Adrenal gland (tissue), 12 donors: ENCODE results near the gene INPPL1. TPM values are rescaled to one million over a fixed set of nuclear protein-coding genes. Genes with fewer than 3 reads are reported as not detected.

Experiments
- DNase-seq, 7 donors: peaks; one replicate each; pipeline ENCODE4 v3.0.0-alpha.2; 2019 to 2020
- H3K27ac ChIP-seq, 5 donors: fragments of 200-600 bp; sonication (generic) in 4 of 5; 1 replicate in 3 of 5; 2 replicates in 2 of 5; pipeline versions ENCODE4 v1.5.1 to v1.8.0; 2016 to 2020; ENCODE audit warnings: mild to moderate bottlenecking in 1 of 5
- H3K27me3 ChIP-seq: fragments of 200-600 bp; 2 replicates; pipeline ENCODE4 v1.8.0; 2021
- H3K36me3 ChIP-seq, 2 donors: fragments of 200-600 bp; replicated peaks in 1 of 2; 1 replicate in 1 of 2; 2 replicates in 1 of 2; pipeline versions ENCODE4 v1.5.1 to v1.8.0; 2018 to 2022
- H3K4me1 ChIP-seq, 2 donors: fragments of 200-600 bp; replicated peaks in 1 of 2; 1 replicate in 1 of 2; 2 replicates in 1 of 2; pipeline versions ENCODE4 v1.5.1 to v1.8.0; 2018 to 2021
- H3K4me3 ChIP-seq, 4 donors: fragments of 200-600 bp; sonication (generic) in 3 of 4; one replicate each; pipeline ENCODE4 v1.5.1; 2016 to 2018
- H3K9me3 ChIP-seq, 3 donors: fragments of 200-600 bp; sonication (generic) in 1 of 3; replicated peaks in 1 of 3; 1 replicate in 2 of 3; 2 replicates in 1 of 3; pipeline versions ENCODE4 v1.5.1 to v1.8.0; 2016 to 2021
- POLR2A ChIP-seq, 2 donors: fragments of 450-650 bp; IDR thresholded peaks; one replicate each; pipeline ENCODE4 v1.6.1; 2017; ENCODE audit warnings: antibody characterized with exemption in 2 of 2, mild to moderate bottlenecking in 2 of 2, moderate library complexity in 1 of 2
- WGBS, 4 donors: extraction: QIAGEN DNeasy Blood & Tissue Kit in 2 of 4; methylation state at CpG; one replicate each; pipeline versions ENCODE4 v1.1.5 to v1.1.7; 2013 to 2017; 5-methylcytosine and 5-hydroxymethylcytosine counted together
- intact Hi-C, 2 donors: fragments of 100-400 bp; cut with DNase I; formaldehyde crosslinking; loops; one replicate each; pipeline versions ENCODE4 v1.14.1 to v1.15.0; 2022 to 2023
- polyA plus RNA-seq, 3 donors: library from polyadenylated mRNA; stranded (reverse); fragments of 200-250 nt in 2 of 3; fragments of 350-450 nt in 1 of 3; fragmentation: Illumina TruSeq in 1 of 3; extraction: RNeasy Lipid Tissue Mini Kit (QIAGEN cat#74804) in 1 of 3; gene quantifications; one replicate each; pipeline ENCODE4 v1.2.3, GENCODE V29; 2013 to 2014
- total RNA-seq, 9 donors: library from RNA; depleted of rRNA in 4 of 9; stranded (reverse); fragments of >200 nt in 4 of 9; fragments of 120-200 nt in 1 of 9; fragmentation: NEBNext Ultra II Directional in 1 of 9; extraction: Animal tissue kit (Norgen Biotek cat#: 25700) in 1 of 9; gene quantifications; one replicate each; pipeline versions ENCODE4 v1.1.0 to v1.2.4, GENCODE V29; 2013 to 2023
- TF ChIP-seq, protein P1 (sequence below), 6 experiments: fragments of 450-650 bp in 4 of 6; fragments of 200-600 bp in 2 of 6; sonication (generic) in 1 of 6; IDR thresholded peaks; 1 replicate in 5 of 6; 2 replicates in 1 of 6; pipeline versions ENCODE4 v1.5.1 to v1.8.0; 2016 to 2021; ENCODE audit warnings: antibody characterized with exemption in 6 of 6, mild to moderate bottlenecking in 2 of 6, moderate library complexity in 1 of 6
- donor health status: healthy with polysubstance abuse.
- donor health status: Bipolar disorder and iron deficiency.
- donor health status: DM: yes; HTN: yes; CAD: no.
- donor health status: DM: no; HTN: no; CAD: no.
- donor health status: DM: no; HTN: no; CAD: no.
- donor health status: DM: yes; HTN: yes; CAD: no.

Gene INPPL1
- total and polyA plus RNA-seq, 12 donors = 45.3 to 395 (median 118) TPM

DNA sequence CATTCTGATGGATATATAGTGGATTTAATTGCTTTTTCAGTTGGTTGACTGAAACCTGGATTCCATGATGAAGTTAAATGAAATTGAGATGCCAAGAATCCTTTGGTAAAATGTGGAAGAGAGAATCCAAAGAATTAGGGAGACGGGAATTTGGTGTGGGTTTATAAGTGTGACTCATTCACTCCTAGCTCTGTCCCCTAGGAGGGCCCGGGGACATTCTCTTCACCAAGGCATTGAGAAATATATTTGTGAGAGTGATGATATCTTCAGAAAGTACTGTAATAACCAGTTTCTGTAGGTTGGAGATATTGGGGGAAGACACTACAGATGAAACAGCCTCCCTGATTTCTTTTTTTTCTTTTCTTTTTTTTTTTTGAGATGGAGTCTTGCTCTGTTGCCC is 33.0 kb downstream of the INPPL1 start:
- intact Hi-C loops = no loop called here

DNA sequence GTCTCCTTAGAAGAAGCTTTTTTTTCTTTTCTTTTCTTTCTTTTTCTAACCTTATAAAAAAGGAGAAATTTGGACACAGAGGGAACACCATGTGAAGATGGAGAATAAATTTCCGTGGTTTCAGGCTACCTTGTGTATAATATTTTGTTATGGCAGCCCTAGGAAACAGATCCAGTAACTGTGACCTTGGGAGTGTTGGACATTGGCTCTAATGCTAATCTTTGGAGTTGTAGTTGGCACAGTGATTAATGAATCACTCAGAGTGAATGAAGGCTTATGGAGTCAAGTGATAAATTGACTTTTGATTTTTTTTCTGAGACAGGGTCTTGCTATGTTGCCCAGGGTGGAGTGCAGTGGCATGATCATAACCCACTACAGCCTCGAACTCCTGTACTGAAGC is 34.9 kb downstream of the INPPL1 start:
- no peak overlapping the region for H3K27ac ChIP-seq
- intact Hi-C loops = no loop called here

More for the DNA sequence above, 33.0 kb downstream of the INPPL1 start:
- Histone ChIP-seq H3K36me3 (no peaks in the 10 kb centered on the region), H3K27me3 (peaks cover 5% of the 10 kb centered on the region), H3K4me3 (no peak overlapping the region), H3K4me1 (no peaks in the 10 kb centered on the region), H3K9me3 (no peaks in the 10 kb centered on the region), H3K27ac (no peak overlapping the region)
- no peak for TF ChIP-seq POLR2A (IDR thresholded peaks at IDR 0.05)
- TF ChIP-seq, protein P1, sequence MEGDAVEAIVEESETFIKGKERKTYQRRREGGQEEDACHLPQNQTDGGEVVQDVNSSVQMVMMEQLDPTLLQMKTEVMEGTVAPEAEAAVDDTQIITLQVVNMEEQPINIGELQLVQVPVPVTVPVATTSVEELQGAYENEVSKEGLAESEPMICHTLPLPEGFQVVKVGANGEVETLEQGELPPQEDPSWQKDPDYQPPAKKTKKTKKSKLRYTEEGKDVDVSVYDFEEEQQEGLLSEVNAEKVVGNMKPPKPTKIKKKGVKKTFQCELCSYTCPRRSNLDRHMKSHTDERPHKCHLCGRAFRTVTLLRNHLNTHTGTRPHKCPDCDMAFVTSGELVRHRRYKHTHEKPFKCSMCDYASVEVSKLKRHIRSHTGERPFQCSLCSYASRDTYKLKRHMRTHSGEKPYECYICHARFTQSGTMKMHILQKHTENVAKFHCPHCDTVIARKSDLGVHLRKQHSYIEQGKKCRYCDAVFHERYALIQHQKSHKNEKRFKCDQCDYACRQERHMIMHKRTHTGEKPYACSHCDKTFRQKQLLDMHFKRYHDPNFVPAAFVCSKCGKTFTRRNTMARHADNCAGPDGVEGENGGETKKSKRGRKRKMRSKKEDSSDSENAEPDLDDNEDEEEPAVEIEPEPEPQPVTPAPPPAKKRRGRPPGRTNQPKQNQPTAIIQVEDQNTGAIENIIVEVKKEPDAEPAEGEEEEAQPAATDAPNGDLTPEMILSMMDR (IDR thresholded peaks at IDR 0.05) = no peak
- no peak for DNase-seq
- WGBS, 4 donors = 79 to 91% (median 86%) methylated on average over 2 of the region's 2 CpGs

DNA sequence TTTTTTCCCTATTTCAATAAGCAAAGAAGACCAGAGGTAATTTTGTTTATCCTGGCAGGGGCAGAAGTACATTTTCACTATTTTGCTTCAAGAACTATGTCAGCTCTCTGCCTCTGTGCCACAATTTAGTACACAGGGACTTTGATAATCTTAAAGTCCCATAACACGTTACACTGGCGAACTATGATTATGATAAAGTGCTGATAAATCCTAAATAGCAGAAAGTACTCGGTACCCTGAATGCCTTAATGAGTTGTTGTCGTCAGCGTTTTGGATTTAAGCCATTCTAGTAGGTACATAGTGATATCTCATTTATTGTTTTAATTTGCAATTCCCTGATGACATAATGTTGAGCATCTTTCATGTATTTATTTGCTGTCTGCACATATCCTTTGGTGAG is 36.0 kb downstream of the INPPL1 start:
- no peak for DNase-seq
- H3K27ac ChIP-seq = no peak overlapping the region
- no peaks in the 10 kb centered on the region for H3K4me1 ChIP-seq
- H3K36me3 ChIP-seq = no peaks in the 10 kb centered on the region
- intact Hi-C loops = no loop called here
- TF ChIP-seq POLR2A (IDR thresholded peaks at IDR 0.05) = no peak
- TF ChIP-seq, protein P1 (IDR thresholded peaks at IDR 0.05) = no peak
- H3K27me3 ChIP-seq = peaks cover 5% of the 10 kb centered on the region
- WGBS, 4 donors = 58 to 68% (median 59%) methylated on average over 5 of the region's 5 CpGs
- H3K9me3 ChIP-seq = no peaks in the 10 kb centered on the region
- H3K4me3 ChIP-seq = no peak overlapping the region

More for the DNA sequence above, 34.9 kb downstream of the INPPL1 start:
- Histone ChIP-seq H3K36me3 (no peaks in the 10 kb centered on the region), H3K27me3 (peaks cover 5% of the 10 kb centered on the region), H3K4me1 (no peaks in the 10 kb centered on the region), H3K4me3 (no peak overlapping the region), H3K9me3 (no peaks in the 10 kb centered on the region)
- no peak for DNase-seq
- no peak for TF ChIP-seq POLR2A (IDR thresholded peaks at IDR 0.05)
- TF ChIP-seq, protein P1 (IDR thresholded peaks at IDR 0.05) = no peak
- 71 to 81% (median 78%) methylated on average over 2 of the region's 2 CpGs for WGBS, 4 donors

DNA sequence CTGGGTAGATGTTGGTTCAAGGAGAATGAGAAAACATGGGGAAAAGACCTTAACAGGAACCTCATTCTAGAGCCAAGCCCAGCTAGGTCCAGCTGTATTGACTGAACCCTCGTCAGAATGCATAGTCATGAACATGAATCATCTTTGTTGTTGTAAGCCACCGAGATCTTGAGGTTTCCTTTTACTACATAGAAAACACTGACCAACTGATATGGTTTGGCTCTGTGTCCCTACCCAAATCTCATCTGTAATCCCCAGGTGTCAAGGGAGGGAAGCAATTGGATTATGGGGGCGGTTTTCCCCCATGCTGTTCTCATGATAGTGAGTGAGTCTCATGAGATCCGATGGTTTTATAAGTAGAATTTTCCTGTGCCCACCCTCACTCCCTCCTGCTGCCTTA is 38.8 kb downstream of the INPPL1 start:
- intact Hi-C loops = no loop called here
- TF ChIP-seq, protein P1 (IDR thresholded peaks at IDR 0.05) = no peak
- TF ChIP-seq POLR2A (IDR thresholded peaks at IDR 0.05) = no peak
- no peak overlapping the region for H3K27ac ChIP-seq

More for the DNA sequence above, 38.8 kb downstream of the INPPL1 start:
- no peaks in the 10 kb centered on the region for H3K9me3 ChIP-seq
- H3K4me3 ChIP-seq = no peak overlapping the region
- DNase-seq = no peak
- WGBS, 4 donors = 59 to 64% (median 63%) methylated on average over 4 of the region's 4 CpGs
- peaks cover 7% of the 10 kb centered on the region for H3K27me3 ChIP-seq
- H3K36me3 ChIP-seq = no peaks in the 10 kb centered on the region
- no peaks in the 10 kb centered on the region for H3K4me1 ChIP-seq
